Stimulated activated CD4-positive, alpha-beta T cell treated with anti-CD3 and anti-CD28 coated beads, TNF-alpha, amount 100 ng/mL, for 48 hours (primary cell): ENCODE measurements around the gene METTL16.
"Not testable (repeated sequence)": the region's sequence is repeated elsewhere in the genome, so short reads cannot be mapped to it uniquely, and the experiment has no call there.

Source experiments
- DNase-seq, 3 donors: peaks; one replicate each; pipeline ENCODE4 v3.0.0-alpha.2; 2020; ENCODE audit warnings: low read depth in 3 of 3

Gene METTL16

GRCh38 chr17:2511462-2512369 is at the start of gene METTL16:
Gene METTL16, minus strand, starts transcription at chr17:2511888. Its CDS starts 9,557 bp downstream, at chr17:2502331.
- DNase-seq: peak; percentile 97 to 99 (median 98)

GRCh38 chr17:2560658-2561057 is 49.0 kb upstream of the METTL16 start:
- DNase-seq: no peak

- no peak for DNase-seq
These were observed 40.2 kb upstream of the METTL16 start for GRCh38 chr17:2551928-2552327.

GRCh38 chr17:2551493-2551892 is 39.8 kb upstream of the METTL16 start:
- no peak for DNase-seq

GRCh38 chr17:2549392-2550211 is 37.9 kb upstream of the METTL16 start:
- no peak for DNase-seq

- not testable (repeated sequence) for DNase-seq
These were observed 36.3 kb upstream of the METTL16 start for GRCh38 chr17:2548026-2548425.

GRCh38 chr17:2547176-2547575 is 35.5 kb upstream of the METTL16 start:
- no peak for DNase-seq

- DNase-seq: no peak
These were observed 33.7 kb upstream of the METTL16 start for GRCh38 chr17:2545393-2545792.

- DNase-seq: no peak
These were observed 30.8 kb upstream of the METTL16 start for GRCh38 chr17:2542456-2542855.

GRCh38 chr17:2542056-2542455 is 30.4 kb upstream of the METTL16 start:
- DNase-seq: no peak

GRCh38 chr17:2537579-2537978 is 25.9 kb upstream of the METTL16 start:
- DNase-seq: not testable (repeated sequence)

GRCh38 chr17:2532146-2532720 is 20.5 kb upstream of the METTL16 start:
- DNase-seq: no peak

- peak in 2 of 3 donors; percentile 6 to 16 for DNase-seq
These were observed 19.7 kb upstream of the METTL16 start for GRCh38 chr17:2531243-2531954.

- DNase-seq: not testable (repeated sequence)
These were observed 10.2 kb upstream of the METTL16 start for GRCh38 chr17:2521775-2522410.

- no peak for DNase-seq
These were observed 9.6 kb upstream of the METTL16 start for GRCh38 chr17:2521257-2521656.

GRCh38 chr17:2517539-2517938 is 5.9 kb upstream of the METTL16 start:
- DNase-seq: no peak

GRCh38 chr17:2511138-2511461 is 588 bp downstream of the METTL16 start:
- no peak for DNase-seq

GRCh38 chr17:2510559-2510958 is 1.1 kb downstream of the METTL16 start:
- no peak for DNase-seq

GRCh38 chr17:2508035-2508434 is 3.7 kb downstream of the METTL16 start:
- DNase-seq: no peak

GRCh38 chr17:2507015-2507414 is 4.7 kb downstream of the METTL16 start:
- DNase-seq: not testable (repeated sequence)

- DNase-seq: no peak
These were observed 8.1 kb downstream of the METTL16 start for GRCh38 chr17:2503627-2504026.
